ENCODE measurements around the gene DYNC1H1.

Gene DYNC1H1

DNA sequence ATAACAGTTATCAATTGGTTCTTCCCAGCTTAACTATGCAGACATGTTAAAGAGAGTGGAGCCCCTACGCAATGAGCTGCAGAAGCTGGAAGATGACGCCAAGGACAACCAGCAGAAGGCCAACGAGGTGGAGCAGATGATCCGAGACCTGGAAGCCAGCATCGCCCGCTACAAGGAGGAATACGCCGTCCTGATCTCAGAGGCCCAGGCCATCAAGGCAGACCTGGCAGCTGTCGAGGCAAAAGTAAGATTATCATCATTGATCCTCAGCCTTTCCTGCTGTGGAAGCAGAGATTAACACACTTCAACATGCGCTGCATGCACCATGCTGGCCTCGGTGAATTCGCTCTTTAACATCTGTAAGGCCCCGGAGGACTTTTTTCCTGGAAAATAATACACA is 68.9 kb downstream of the DYNC1H1 start:
- no peak for DNase-seq (ENCODE audit: low read depth in 2 of 2, low spot score in 1 of 2)

DNA sequence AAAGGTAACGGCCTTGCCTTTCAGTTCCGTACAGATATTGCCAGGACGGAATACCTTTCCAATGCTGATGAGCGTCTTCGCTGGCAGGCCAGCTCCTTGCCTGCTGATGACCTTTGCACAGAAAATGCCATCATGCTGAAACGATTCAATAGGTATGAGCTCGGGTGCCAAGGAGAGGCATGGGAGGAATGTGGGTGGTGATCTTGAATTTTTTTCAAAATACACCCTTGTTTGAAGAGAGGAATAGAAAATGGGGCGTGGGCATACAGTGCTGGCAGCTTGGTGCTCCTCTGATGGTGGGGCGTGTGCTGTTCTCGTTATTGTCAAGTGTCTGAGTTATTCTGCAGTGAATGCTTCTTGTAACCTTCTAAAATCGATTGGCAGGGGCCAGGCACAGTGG is 69.9 kb downstream of the DYNC1H1 start:
- DNase-seq (ENCODE audit: low read depth in 2 of 2, low spot score in 1 of 2), result no peak

- DNase-seq (ENCODE audit: low read depth in 2 of 2, low spot score in 1 of 2), result no peak
Observed at GRCh38 chr14:102035914-102036313, 71.5 kb downstream of the DYNC1H1 start.

- no peak for DNase-seq (ENCODE audit: low read depth in 2 of 2, low spot score in 1 of 2)
Observed at GRCh38 chr14:102037686-102038085, 73.3 kb downstream of the DYNC1H1 start.

GRCh38 chr14:102039157-102039556 is 74.8 kb downstream of the DYNC1H1 start:
- DNase-seq (ENCODE audit: low read depth in 2 of 2, low spot score in 1 of 2), result no peak

DNA sequence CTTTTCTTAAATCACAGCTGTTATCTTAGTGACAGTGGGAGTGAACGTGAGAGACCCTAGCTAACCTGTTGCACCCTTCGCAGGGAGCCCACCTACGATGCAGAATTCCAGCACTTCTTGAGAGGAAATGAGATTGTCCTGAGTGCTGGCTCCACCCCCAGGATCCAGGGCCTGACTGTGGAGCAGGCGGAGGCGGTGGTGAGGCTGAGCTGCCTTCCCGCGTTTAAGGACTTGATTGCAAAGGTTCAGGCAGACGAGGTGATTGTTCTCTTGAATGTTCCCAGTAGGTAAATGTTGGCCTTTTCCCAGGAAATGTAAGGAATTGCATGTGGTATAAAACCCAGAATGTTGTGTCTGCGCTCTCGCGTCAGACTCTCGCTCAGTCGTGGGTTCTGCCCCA is 75.8 kb downstream of the DYNC1H1 start:
- DNase-seq (ENCODE audit: low read depth in 2 of 2, low spot score in 1 of 2), result no peak

- DNase-seq (ENCODE audit: low read depth in 2 of 2, low spot score in 1 of 2), result no peak
Observed at GRCh38 chr14:102042699-102043098, 78.3 kb downstream of the DYNC1H1 start.

GRCh38 chr14:102043251-102044025 is 79.1 kb downstream of the DYNC1H1 start:
- DNase-seq (ENCODE audit: low read depth in 2 of 2, low spot score in 1 of 2), result no peak

- no peak for DNase-seq (ENCODE audit: low read depth in 2 of 2, low spot score in 1 of 2)
Observed at GRCh38 chr14:102044566-102044965, 80.2 kb downstream of the DYNC1H1 start.

GRCh38 chr14:102046337-102047278 is 82.2 kb downstream of the DYNC1H1 start:
- no peak for DNase-seq (ENCODE audit: low read depth in 2 of 2, low spot score in 1 of 2)

- DNase-seq (ENCODE audit: low read depth in 2 of 2, low spot score in 1 of 2), result no peak
Observed at GRCh38 chr14:102047808-102048540, 83.6 kb downstream of the DYNC1H1 start.

GRCh38 chr14:102049258-102050025 is 85.1 kb downstream of the DYNC1H1 start:
- DNase-seq (ENCODE audit: low read depth in 2 of 2, low spot score in 1 of 2), result no peak

- DNase-seq (ENCODE audit: low read depth in 2 of 2, low spot score in 1 of 2), result no peak
Observed at GRCh38 chr14:102050026-102050405, 85.6 kb downstream of the DYNC1H1 start.

- DNase-seq (ENCODE audit: low read depth in 2 of 2, low spot score in 1 of 2), result no peak
Observed at GRCh38 chr14:102050625-102051024, 86.3 kb downstream of the DYNC1H1 start.

DNA sequence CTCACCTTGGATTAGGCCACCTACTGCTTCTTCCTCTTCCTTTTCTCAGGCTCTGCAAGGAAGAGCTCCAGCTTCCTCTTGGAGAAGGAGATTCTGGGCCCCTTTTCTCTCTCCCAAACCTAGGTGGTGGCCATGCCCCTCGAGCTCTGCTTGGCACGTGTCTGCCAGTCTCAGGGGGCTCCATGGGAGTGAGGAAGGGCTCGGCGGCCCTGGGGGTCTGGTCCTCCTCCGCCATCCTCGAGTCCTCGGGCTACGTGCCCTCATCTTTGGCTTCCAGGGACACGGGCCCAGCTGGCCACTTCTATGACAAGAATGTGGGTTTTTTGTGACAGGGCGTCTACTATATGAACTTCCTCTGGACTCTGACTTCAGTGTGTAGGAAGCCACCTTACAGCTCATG is 88.1 kb downstream of the DYNC1H1 start:
- DNase-seq (ENCODE audit: low read depth in 2 of 2, low spot score in 1 of 2), result no peak

DNA sequence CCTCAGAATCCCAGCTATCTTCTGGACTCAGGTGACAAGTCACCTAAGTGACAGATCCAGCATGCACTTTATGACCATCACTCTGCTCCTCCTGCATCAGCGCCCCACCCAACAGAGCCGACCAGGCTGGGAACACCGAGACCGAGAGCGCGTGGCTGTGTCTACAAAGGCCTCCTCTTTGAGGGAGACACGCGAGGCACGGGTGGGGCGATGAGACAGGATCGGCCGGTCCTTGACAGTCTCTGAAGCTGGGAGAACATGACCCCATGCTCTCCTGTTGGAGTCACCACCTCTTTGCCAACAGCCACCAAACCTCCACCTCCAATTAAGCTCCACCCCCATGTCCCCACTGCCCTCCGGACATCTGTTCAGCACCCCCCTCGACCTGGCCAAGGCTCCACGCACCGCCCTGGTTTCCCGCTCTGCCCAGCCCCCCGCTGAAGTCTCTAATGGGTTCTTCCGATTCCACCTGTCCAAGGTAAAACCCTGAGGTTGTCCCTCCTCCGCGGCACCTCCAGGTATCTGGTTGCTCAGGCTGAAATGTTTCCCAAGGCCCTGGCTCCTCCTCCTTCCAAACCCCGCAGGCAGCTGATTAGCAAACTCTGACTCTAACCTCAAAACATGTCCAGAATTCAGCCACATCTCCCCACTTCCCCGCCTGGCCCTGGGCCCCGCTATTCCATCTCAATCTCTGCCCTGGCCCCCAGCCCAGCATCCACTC is 91.0 kb downstream of the DYNC1H1 start:
- no peak for DNase-seq (ENCODE audit: low read depth in 2 of 2, low spot score in 1 of 2)

DNA sequence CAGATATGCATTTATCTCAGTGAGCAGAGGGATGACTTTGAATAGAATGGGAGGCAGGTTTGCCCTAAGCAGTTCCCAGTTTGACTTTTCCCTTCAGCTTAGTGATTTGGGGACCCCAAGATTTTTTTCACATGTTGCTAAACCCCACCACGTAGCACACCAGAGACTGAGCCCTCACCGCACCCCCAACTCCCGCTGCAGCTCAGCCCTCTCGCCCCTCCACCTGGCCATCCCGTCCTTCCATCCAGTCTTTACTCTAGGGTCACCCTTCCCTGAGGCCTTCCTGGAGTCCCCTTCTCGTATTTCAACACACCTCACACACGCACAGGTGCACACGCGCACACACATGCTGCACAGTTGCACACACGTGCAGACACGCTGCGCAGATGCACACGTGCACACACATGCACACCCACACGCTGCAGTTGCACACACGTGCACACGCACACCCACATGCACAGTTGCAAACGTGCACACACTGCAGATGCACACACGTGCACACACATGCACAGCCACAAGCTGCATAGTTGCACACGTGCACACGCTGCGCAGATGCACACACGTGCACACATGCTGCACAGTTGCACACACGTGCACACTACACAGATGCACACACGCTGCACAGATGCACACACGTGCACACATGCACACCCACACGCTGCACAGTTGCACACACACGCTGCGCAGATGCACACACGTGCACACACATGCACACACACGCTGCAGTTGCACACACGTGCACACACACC is 92.5 kb downstream of the DYNC1H1 start:
- DNase-seq (ENCODE audit: low read depth in 2 of 2, low spot score in 1 of 2), result no peak

GRCh38 chr14:102057480-102058114 is 93.2 kb downstream of the DYNC1H1 start:
- DNase-seq (ENCODE audit: low read depth in 2 of 2, low spot score in 1 of 2), result no peak

- DNase-seq (ENCODE audit: low read depth in 2 of 2, low spot score in 1 of 2), result no peak
Observed at GRCh38 chr14:102058146-102058545, 93.8 kb downstream of the DYNC1H1 start.
